ENCODE measurements around the gene UGT1A9.

Gene UGT1A9

GRCh38 chr2:233758141-233758540, 86.4 kb downstream of the UGT1A9 start:
- no peak for DNase-seq (ENCODE audit: low read depth in 1 of 2, low spot score in 1 of 2)

- DNase-seq (ENCODE audit: low read depth in 1 of 2, low spot score in 1 of 2) = no peak
Measured at GRCh38 chr2:233758849-233759248, 87.2 kb downstream of the UGT1A9 start.

- no peak for DNase-seq (ENCODE audit: low read depth in 1 of 2, low spot score in 1 of 2)
Measured at GRCh38 chr2:233760043-233760442, 88.3 kb downstream of the UGT1A9 start, which contains the start of gene UGT1A1. UGT1A1 (plus strand) TSS chr2:233760270; CDS start chr2:233760288, 18 bp downstream.

GRCh38 chr2:233761040-233761769, 89.5 kb downstream of the UGT1A9 start:
- no peak for DNase-seq (ENCODE audit: low read depth in 1 of 2, low spot score in 1 of 2)

- DNase-seq (ENCODE audit: low read depth in 1 of 2, low spot score in 1 of 2) = no peak
Measured at GRCh38 chr2:233764264-233764663, 92.6 kb downstream of the UGT1A9 start.

- no peak for DNase-seq (ENCODE audit: low read depth in 1 of 2, low spot score in 1 of 2)
Measured at GRCh38 chr2:233764761-233765160, 93.1 kb downstream of the UGT1A9 start.

GRCh38 chr2:233766416-233766815, 94.7 kb downstream of the UGT1A9 start:
- no peak for DNase-seq (ENCODE audit: low read depth in 1 of 2, low spot score in 1 of 2)

- DNase-seq (ENCODE audit: low read depth in 1 of 2, low spot score in 1 of 2) = no peak
Measured at GRCh38 chr2:233768076-233768475, 96.4 kb downstream of the UGT1A9 start.

- DNase-seq (ENCODE audit: low read depth in 1 of 2, low spot score in 1 of 2) = no peak
Measured at GRCh38 chr2:233769260-233769659, 97.6 kb downstream of the UGT1A9 start.

GRCh38 chr2:233772153-233772552, 100.5 kb downstream of the UGT1A9 start:
- no peak for DNase-seq (ENCODE audit: low read depth in 1 of 2, low spot score in 1 of 2)

- no peak for DNase-seq (ENCODE audit: low read depth in 1 of 2, low spot score in 1 of 2)
Measured at GRCh38 chr2:233772583-233772982, 100.9 kb downstream of the UGT1A9 start.

GRCh38 chr2:233773854-233774253, 102.2 kb downstream of the UGT1A9 start:
- no peak for DNase-seq (ENCODE audit: low read depth in 1 of 2, low spot score in 1 of 2)

- DNase-seq (ENCODE audit: low read depth in 1 of 2, low spot score in 1 of 2) = no peak
Measured at GRCh38 chr2:233775414-233775813, 103.7 kb downstream of the UGT1A9 start.

- DNase-seq (ENCODE audit: low read depth in 1 of 2, low spot score in 1 of 2) = no peak
Measured at GRCh38 chr2:233778030-233778429, 106.3 kb downstream of the UGT1A9 start, which contains the start of gene MROH2A. MROH2A (plus strand) TSS chr2:233778330; CDS start chr2:233779359, 1,029 bp downstream.

GRCh38 chr2:233779722-233780121, 108.0 kb downstream of the UGT1A9 start:
- DNase-seq (ENCODE audit: low read depth in 1 of 2, low spot score in 1 of 2) = no peak

- no peak for DNase-seq (ENCODE audit: low read depth in 1 of 2, low spot score in 1 of 2)
Measured at GRCh38 chr2:233780771-233781170, 109.1 kb downstream of the UGT1A9 start.

GRCh38 chr2:233789554-233789953, 117.9 kb downstream of the UGT1A9 start:
- DNase-seq (ENCODE audit: low read depth in 1 of 2, low spot score in 1 of 2) = no peak

- DNase-seq (ENCODE audit: low read depth in 1 of 2, low spot score in 1 of 2) = no peak
Measured at GRCh38 chr2:233791151-233791882, 119.6 kb downstream of the UGT1A9 start.

- no peak for DNase-seq (ENCODE audit: low read depth in 1 of 2, low spot score in 1 of 2)
Measured at GRCh38 chr2:233791883-233792329, 120.2 kb downstream of the UGT1A9 start.

GRCh38 chr2:233792720-233793119, 121.0 kb downstream of the UGT1A9 start:
- DNase-seq (ENCODE audit: low read depth in 1 of 2, low spot score in 1 of 2) = no peak

GRCh38 chr2:233793465-233794127, 121.9 kb downstream of the UGT1A9 start:
- no peak for DNase-seq (ENCODE audit: low read depth in 1 of 2, low spot score in 1 of 2)

Measured in activated CD4-positive, alpha-beta T cell treated with anti-CD3 and anti-CD28 coated beads, Interleukin-2, amount 50 U/mL, for 24 hours (primary cell).